EH (cell line): Measurements from ENCODE around the gene ERBB3.

Experiments used
- DNase-seq: peaks from one replicate; pipeline ENCODE4 v3.0.0-alpha.2; 2015; ENCODE audit warnings: low read depth

ERBB3 gene

GRCh38 chr12:56080556-56081138 is 682 bp downstream of the ERBB3 start:
- no peak for DNase-seq

DNA sequence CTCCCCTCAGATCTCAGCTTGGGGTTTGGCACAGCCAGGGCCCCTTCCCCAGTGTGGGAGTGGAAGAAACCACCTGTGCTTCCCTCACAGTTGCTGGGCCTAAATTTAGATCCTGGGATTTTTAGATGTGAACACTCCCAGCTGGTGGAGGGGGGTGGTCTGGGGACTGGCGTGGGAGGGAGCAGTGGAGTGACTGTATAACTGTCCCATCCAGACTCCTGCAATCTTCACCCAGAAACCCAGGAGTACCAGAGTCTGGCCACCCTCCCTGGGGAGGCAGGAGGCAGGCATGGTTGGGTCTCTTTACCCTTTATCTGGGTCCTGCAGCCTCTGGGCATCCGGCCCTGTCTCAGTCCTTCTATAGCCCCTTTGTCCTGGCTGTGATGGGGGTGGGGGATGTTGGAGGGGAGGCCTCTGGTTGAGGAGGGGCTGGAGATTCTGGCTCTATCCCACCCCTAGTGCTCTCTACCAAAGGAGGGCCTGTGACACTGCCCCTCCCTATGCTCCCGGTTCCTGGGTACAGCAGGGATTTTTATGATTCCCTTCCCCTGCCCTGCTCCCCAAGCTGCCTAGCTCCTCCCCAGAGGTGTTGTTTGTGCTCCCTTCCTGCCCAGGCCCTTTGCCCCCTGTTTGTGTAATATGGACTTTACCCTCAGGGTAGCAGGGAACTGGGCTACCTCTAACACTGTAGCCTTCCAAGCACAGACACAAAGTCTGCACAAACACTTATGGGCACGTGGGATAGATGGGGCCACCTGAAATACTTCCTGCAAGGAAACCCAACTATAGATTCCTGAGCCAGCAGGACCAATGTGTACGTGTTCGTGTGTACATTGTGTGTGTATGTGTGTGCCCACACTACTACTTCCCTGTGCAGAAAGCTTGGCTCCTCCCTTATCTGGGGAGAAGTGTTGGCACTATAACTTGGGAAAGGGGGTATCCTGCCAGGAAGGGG is 1.7 kb downstream of the ERBB3 start:
- no peak for DNase-seq

- no peak for DNase-seq
Measured at GRCh38 chr12:56082382-56082781, 2.4 kb downstream of the ERBB3 start.

- no peak for DNase-seq
Measured at GRCh38 chr12:56082967-56083366, 3.0 kb downstream of the ERBB3 start.

GRCh38 chr12:56084958-56085543 is 5.1 kb downstream of the ERBB3 start:
- peak; percentile 20 for DNase-seq

DNA sequence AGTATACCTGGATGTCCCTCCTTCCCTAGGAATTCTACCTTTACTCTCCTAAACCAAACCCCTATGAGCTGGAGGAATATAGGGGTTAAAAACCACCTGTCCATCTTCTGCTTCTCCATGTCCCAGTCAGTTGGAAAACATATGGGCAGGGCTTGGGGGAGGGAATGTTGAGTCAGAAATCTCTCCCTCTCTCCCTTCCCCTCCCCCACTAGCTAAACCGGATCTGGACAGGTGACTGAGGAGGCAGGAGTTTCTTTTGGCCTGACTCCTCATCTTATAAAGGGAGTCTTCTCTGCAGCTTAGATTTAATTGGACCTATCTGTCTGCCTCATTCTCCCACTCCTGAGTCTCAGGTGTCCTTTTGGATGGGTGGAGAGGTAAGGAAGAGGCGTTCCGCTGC is 6.1 kb downstream of the ERBB3 start:
- no peak for DNase-seq

DNA sequence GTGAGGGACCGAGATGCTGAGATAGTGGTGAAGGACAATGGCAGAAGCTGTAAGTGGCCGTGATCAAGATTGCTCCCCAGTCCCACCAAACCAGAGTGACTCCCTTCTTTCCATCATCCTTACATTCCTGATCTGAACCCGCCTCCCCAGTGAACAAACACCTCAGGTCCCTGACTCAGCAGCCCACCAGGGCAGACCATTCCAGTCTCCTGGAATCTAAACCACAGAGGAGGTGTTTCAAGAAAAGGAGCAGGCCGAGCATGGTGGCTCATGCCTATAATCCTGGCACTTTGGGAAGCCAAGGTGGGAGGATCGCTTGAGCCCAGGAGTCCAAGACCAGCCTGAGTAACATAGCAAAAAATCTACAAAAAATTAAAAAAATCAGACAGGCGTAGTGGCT is 6.6 kb downstream of the ERBB3 start:
- DNase-seq, result no peak

DNA sequence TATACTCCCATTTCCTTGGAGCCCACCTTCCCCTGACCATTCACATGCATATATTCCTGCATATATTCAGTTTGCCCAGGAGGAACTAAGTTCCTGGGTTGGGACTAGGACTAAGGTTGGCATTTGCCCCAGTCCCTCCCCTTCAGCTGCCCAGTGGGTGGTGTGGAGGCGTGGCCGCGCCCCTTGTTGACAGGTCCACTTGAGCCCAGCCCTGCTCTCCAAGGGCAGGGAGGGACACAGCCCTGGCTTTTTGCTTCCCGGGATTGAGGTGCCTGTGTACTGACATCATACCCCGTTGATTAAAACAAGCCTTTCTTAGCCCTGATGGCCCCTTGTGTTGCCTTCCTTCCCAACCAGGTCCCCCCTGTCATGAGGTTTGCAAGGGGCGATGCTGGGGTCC is 7.3 kb downstream of the ERBB3 start:
- no peak for DNase-seq

DNA sequence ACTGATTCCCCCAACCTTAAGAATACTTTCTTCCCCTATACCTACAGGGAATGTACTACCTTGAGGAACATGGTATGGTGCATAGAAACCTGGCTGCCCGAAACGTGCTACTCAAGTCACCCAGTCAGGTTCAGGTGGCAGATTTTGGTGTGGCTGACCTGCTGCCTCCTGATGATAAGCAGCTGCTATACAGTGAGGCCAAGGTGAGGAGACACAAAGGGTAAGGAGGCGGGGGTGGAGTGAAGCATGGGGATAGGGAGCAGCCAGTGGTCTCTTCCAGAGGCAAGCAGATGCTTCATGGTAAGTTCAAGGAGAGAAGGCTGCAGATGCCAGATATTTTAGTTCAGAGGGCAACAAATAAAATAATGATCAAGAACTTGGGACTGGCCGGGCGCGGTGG is 17.8 kb downstream of the ERBB3 start:
- DNase-seq, result no peak

- DNase-seq, result no peak
Measured at GRCh38 chr12:56098592-56098991, 18.6 kb downstream of the ERBB3 start.

DNA sequence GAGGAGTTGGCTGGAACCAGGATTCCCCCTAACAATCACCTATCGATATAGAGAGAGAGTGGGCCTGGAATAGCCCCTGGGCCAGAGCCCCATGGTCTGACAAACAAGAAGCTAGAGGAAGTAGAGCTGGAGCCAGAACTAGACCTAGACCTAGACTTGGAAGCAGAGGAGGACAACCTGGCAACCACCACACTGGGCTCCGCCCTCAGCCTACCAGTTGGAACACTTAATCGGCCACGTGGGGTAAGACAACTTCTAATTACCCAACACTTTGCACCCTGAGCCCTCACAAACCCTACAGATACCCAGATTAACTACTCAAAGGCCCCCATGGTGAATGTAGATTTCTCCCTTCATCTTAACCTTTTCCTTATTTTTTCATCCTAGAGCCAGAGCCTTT is 19.8 kb downstream of the ERBB3 start:
- no peak for DNase-seq

- no peak for DNase-seq
Measured at GRCh38 chr12:56101045-56101444, 21.1 kb downstream of the ERBB3 start.

DNA sequence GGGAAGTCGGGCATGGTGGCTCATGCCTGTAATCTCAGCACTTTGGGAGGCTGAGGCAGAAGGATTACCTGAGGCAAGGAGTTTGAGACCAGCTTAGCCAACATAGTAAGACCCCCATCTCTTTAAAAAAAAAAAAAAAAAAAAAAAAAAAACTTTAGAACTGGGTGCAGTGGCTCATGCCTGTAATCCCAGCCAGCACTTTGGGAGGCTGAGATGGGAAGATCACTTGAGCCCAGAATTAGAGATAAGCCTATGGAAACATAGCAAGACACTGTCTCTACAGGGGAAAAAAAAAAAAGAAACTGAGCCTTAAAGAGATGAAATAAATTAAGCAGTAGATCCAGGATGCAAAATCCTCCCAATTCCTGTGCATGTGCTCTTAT is 22.7 kb downstream of the ERBB3 start:
- DNase-seq, result no peak

DNA sequence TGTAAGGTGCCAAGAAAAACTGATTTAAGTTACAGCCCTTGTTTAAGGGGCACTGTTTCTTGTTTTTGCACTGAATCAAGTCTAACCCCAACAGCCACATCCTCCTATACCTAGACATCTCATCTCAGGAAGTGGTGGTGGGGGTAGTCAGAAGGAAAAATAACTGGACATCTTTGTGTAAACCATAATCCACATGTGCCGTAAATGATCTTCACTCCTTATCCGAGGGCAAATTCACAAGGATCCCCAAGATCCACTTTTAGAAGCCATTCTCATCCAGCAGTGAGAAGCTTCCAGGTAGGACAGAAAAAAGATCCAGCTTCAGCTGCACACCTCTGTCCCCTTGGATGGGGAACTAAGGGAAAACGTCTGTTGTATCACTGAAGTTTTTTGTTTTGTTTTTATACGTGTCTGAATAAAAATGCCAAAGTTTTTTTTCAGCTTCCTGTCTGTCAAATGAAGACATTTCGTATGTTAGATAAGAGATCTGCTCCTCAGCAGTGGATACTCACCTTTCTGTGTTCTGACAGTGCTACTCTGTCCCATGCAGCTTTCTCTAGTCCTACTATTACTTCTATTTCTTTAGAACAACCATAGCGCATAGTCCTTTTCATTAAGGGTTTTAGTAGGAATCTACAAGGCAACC is 23.2 kb downstream of the ERBB3 start:
- DNase-seq, result no peak

DNA sequence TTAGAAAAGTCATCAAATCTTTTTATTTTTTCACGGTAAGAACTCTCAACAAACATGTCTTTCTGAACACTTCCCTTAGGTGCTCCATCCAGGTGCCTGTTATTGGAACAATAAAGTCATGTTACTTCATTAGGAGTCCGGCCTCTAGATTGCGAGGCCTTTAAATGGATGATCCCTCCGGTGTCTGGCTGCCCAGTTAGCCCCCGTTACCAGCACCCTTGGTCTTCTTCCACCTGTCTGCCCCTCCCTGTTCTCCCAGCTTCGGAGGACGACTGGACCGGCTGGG is 23.8 kb downstream of the ERBB3 start:
- DNase-seq, result no peak

DNA sequence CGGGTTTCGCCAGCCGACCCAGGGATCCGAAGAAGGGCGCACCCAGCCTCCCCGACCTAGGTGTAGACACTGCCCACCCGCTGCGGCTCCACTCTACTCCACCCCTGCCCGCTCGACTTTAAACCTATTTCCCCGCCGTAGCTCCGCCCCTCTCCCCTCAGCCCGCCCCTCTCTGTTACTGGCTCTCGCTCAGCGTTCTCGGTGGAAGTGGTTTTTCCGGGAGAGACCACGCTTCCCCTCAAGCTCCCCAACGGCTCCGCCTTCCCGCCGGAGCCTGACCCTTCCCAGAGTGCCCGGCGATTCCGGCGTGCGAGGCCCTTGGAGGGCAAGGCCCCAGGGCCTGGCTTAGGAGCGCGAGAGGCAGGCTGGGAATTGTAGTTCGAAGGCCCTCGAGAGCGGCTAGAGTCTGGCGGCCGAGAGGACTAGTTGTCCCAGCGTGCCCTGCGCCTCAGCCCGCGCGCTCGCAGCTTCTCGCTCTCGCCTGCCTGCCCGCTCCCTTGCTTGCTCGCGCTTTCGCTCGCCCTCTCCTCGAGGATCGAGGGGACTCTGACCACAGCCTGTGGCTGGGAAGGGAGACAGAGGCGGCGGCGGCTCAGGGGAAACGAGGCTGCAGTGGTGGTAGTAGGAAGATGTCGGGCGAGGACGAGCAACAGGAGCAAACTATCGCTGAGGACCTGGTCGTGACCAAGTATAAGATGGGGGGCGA is 24.3 kb downstream of the ERBB3 start, which contains the start of gene PA2G4:
TSS of gene PA2G4 (plus strand) at position 451 of the 706 bp plus-strand sequence. CDS start at position 630, 179 bp downstream.
- DNase-seq, result peak; percentile 99

DNA sequence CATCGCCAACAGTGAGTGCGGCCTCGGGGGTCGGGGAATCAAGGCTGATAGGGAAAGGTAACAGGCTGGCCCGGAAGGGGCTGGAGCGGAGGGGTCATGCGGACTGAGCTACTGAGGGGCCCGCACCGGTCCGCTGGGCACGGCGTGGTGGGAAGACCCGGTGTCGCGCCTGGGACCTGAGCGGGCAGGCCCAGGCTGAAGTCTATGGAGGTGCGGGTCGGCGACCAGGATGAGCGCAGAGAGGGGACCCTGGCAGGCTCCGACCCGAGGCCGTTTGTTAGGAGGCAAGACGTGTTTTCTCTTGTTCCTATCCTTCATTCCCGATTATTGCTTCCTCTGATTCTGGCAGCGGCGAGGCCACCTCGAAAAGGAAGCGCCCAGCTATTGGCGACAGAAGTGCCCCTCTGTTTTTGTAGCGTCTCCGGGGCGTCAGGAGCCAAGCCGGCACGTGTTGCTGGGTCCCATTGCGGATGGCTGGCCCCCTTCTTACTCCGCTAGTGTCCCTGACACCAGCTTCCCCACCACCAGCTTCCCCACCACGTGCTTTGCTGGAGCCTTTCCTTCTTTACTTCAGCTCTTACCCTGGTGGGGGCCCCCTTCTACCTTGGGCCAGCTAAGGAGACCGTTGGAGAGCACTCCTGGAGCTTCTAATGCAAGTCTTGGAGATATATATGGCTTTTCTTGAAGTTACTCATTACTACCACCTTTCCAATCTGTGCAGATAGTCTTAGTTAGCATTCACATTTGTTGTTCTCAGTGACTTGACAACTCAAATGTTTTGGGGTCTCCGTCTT is 25.0 kb downstream of the ERBB3 start:
- DNase-seq, result peak; percentile 21

DNA sequence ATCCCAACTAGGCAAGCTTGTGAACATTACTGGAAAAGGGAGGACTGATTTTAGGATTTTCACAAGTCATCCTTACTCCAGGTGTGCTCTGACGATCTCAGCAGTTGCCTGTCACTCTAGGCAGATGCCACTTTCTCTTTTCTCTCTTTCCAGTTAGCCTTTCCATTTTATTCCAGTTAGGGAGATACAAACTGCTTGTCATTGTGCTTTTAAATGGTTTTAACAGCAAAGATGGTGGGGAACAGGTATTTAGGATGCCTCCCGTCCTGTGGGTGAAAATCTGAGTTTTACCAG is 25.6 kb downstream of the ERBB3 start:
- no peak for DNase-seq

- DNase-seq, result no peak
Measured at GRCh38 chr12:56107242-56107641, 27.3 kb downstream of the ERBB3 start.

GRCh38 chr12:56110571-56110970 is 30.6 kb downstream of the ERBB3 start:
- DNase-seq, result no peak

GRCh38 chr12:56114084-56114483 is 34.1 kb downstream of the ERBB3 start:
- DNase-seq, result no peak

DNA sequence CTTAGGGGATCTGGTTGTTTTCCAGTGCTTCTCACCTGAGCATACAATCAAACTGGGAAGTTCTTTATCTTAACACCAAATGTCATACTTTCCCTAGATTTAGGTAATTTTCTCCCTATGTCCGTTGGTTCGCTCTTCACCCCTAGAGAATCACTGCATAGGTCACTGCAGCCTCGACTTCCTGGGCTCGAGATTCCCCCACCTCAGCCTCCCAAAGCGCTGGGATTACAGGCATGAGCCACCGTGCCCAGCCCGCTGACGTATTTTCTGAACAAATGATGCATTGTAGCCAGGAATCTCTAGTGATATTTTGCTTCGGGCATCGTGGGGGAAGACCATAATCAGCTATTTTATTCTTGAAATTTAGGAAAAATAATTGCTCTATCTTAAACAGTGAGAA is 35.4 kb downstream of the ERBB3 start:
- peak; percentile 11 for DNase-seq
